Skeletal muscle satellite cell (primary cell): Measurements from ENCODE around the gene SLC8A3.

Source experiments
- H3K27me3 ChIP-seq: 2 replicates; pipeline ENCODE4 v1.7.0; 2013; ENCODE audit warnings: low read length; ENCODE audit not compliant: control insufficient read depth, insufficient read depth
- H3K36me3 ChIP-seq: 2 replicates; pipeline ENCODE4 v1.7.0; 2013; ENCODE audit warnings: mild to moderate bottlenecking, control low read depth, low read length; ENCODE audit not compliant: insufficient read depth
- H3K4me1 ChIP-seq: 2 replicates; pipeline ENCODE4 v1.7.0; 2013; ENCODE audit warnings: low read length; ENCODE audit not compliant: control insufficient read depth, insufficient read depth
- H3K4me2 ChIP-seq: 2 replicates; pipeline ENCODE4 v1.7.0; 2013; ENCODE audit warnings: mild to moderate bottlenecking, low read length
- H3K4me3 ChIP-seq: 2 replicates; pipeline ENCODE4 v1.7.0; 2013; ENCODE audit warnings: low read length
- H3K9ac ChIP-seq: 2 replicates; pipeline ENCODE4 v1.7.0; 2013; ENCODE audit warnings: mild to moderate bottlenecking, low read depth, low read length, moderate library complexity
- H3K9me3 ChIP-seq: replicated peaks from 2 replicates; pipeline ENCODE4 v1.7.0; 2013; ENCODE audit warnings: mild to moderate bottlenecking, control low read depth, low read length

SLC8A3 gene

DNA sequence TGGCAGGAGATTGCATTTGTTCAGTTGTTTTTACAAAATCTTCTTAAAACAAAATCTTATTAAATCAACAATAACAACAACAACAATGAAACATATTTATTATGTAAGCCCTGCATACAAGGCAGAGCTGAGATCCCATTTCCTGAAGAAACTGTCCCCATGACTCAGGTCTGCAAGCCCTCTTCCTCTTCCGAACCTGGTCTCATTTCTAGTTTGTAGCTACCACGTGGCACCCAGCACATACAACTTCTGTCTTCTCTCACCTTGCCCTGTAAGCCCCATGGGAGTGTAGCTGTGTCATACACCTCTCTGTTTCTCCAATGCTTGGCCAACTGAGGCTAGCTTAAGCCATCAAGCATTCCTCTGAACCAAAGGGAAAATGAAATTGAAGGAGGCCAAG, 106.4 kb downstream of the SLC8A3 start:
- H3K9me3 ChIP-seq = no peaks in the 10 kb centered on the region

DNA sequence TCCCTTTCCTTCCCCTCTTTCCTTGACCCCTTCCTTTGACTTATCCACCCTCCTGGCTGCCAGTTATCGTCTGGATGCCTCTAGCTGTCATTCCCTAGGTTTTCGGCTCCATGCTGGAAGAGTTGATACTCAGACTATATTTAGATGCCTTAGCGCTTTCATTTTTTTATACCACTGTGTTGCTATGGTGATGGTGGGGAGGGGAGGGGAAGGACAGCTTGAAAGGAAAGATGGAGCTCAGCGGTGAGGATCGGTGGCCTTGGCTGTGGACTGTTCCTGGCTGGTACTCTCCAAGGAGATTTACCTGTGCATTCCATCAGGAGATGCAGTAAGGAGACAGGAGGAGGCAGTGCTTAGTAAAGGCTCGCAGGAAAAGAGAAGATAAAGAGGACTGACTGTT, 108.7 kb downstream of the SLC8A3 start:
- H3K9ac ChIP-seq = no peak overlapping the region

More for the DNA sequence above, 106.4 kb downstream of the SLC8A3 start:
- Histone ChIP-seq H3K27me3 (peaks cover 5% of the 10 kb centered on the region), H3K4me3 (no peak overlapping the region), H3K9ac (no peak overlapping the region), H3K36me3 (no peaks in the 10 kb centered on the region), H3K4me1 (no peaks in the 10 kb centered on the region), H3K4me2 (no peak overlapping the region)

DNA sequence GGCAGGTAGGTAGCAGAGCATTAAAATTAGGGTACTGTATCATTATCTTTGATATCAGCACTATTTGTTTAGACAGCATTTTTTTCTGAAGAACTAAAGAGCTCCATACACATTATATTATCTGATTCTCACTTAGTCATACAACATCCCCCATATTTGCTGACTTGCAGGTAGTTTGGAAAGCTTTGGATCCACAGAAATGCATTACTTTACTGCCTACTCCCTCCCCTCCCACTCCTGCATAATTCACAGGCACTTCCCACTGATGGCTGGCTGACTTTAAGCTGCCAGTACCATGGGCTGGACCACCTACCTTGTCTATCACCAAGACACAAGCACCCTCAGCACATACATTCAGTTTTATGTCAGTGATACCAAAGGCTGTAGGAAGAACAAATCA, 110.4 kb downstream of the SLC8A3 start:
- Histone ChIP-seq H3K4me1 (no peaks in the 10 kb centered on the region), H3K4me3 (no peak overlapping the region), H3K36me3 (no peaks in the 10 kb centered on the region), H3K9me3 (no peaks in the 10 kb centered on the region), H3K4me2 (no peak overlapping the region), H3K27me3 (no peaks in the 10 kb centered on the region), H3K9ac (no peak overlapping the region)

More for the DNA sequence above, 108.7 kb downstream of the SLC8A3 start:
- H3K36me3 ChIP-seq = no peaks in the 10 kb centered on the region
- H3K4me3 ChIP-seq = no peak overlapping the region
- no peaks in the 10 kb centered on the region for H3K4me1 ChIP-seq
- peaks cover 5% of the 10 kb centered on the region for H3K27me3 ChIP-seq
- no peaks in the 10 kb centered on the region for H3K9me3 ChIP-seq
- no peak overlapping the region for H3K4me2 ChIP-seq

GRCh38 chr14:70077720-70078119, 111.0 kb downstream of the SLC8A3 start:
- Histone ChIP-seq H3K4me3 (no peak overlapping the region), H3K27me3 (no peaks in the 10 kb centered on the region), H3K4me2 (no peak overlapping the region), H3K36me3 (no peaks in the 10 kb centered on the region), H3K9me3 (no peaks in the 10 kb centered on the region), H3K9ac (no peak overlapping the region), H3K4me1 (no peaks in the 10 kb centered on the region)

GRCh38 chr14:70077005-70077404, 111.7 kb downstream of the SLC8A3 start:
- Histone ChIP-seq H3K9ac (no peak overlapping the region), H3K4me2 (no peak overlapping the region)

DNA sequence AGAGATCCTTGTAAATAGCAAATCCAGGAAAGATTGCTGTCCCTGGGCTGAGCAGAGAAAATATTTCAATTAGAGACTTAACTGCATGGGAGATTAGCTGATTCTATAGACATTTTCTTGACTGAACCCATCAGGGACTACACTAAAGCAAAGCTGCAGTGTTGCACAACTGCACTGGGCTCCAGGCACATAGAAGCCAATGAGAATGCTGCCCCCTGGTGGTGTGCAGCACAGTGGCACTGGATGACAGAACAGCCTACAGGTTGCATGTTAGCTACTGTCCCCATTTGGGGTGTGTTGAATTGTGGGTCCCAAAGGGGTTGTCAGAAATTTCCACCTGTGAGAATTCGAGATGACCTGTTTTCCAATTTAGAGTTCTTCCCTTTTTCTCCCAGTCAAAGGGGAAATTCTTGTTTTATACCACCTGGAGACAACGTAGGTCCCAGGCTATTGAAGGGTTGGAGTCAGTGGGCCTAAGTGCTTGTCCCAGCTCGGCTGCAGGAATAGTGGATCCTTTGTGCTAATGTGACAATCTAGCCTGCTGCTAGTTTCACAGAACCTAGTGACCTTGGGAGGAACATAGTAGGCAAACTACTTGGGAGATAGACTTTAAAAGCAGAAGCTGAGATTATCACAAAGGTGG, 114.7 kb downstream of the SLC8A3 start:
- no peak overlapping the region for H3K9ac ChIP-seq
- peaks cover 7% of the 10 kb centered on the region for H3K27me3 ChIP-seq
- H3K36me3 ChIP-seq = no peaks in the 10 kb centered on the region
- no peaks in the 10 kb centered on the region for H3K4me1 ChIP-seq
- H3K9me3 ChIP-seq = no peaks in the 10 kb centered on the region
- no peak overlapping the region for H3K4me3 ChIP-seq
- H3K4me2 ChIP-seq = no peak overlapping the region

More at GRCh38 chr14:70077005-70077404, 111.7 kb downstream of the SLC8A3 start:
- Histone ChIP-seq H3K9me3 (no peaks in the 10 kb centered on the region), H3K27me3 (peaks cover 2% of the 10 kb centered on the region), H3K36me3 (no peaks in the 10 kb centered on the region), H3K4me1 (no peaks in the 10 kb centered on the region), H3K4me3 (no peak overlapping the region)

DNA sequence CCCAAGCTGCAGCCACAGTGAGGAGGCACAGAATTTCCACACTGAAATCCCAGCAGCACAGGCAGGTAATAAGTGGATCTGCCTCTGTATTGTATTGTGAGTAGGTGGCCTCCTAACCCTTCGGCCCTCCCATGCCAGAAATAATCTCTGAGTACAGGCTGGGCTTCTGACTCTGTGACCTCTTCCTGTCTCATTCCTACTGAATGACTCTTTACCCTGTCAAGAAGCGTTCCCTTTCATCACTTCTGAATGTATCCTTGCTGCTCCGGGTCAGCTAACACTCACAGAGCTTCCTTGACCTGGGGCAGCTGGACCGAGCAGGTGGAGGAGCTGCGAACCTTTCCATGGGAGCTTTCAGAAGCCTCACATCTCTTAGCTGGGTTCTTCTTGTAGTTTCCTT, 119.6 kb downstream of the SLC8A3 start:
- Histone ChIP-seq H3K9me3 (no peaks in the 10 kb centered on the region), H3K36me3 (no peaks in the 10 kb centered on the region), H3K4me1 (no peaks in the 10 kb centered on the region), H3K27me3 (peaks cover 7% of the 10 kb centered on the region), H3K9ac (no peak overlapping the region), H3K4me2 (no peak overlapping the region), H3K4me3 (no peak overlapping the region)

DNA sequence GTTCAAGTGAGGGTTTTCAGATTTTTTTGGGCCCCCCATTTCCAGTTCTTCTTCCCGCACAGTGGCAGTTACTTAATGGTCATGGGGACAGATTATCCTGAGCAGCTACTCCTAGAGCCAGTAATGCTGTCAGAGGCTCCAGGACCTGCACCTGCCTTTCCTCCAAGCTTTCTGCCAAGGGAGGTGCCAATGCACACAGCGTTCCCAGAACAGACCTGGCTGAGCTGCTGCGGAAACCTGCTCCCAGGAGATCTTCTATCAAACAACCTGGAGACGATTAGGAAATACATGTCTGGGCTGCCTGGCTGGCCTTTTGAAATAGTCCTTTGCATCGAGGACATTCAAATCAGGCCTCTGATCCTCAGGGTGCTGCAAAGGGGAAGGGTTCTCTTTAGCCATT, 120.9 kb downstream of the SLC8A3 start:
- peaks cover 8% of the 10 kb centered on the region for H3K27me3 ChIP-seq
- H3K4me2 ChIP-seq = no peak overlapping the region
- no peaks in the 10 kb centered on the region for H3K4me1 ChIP-seq

DNA sequence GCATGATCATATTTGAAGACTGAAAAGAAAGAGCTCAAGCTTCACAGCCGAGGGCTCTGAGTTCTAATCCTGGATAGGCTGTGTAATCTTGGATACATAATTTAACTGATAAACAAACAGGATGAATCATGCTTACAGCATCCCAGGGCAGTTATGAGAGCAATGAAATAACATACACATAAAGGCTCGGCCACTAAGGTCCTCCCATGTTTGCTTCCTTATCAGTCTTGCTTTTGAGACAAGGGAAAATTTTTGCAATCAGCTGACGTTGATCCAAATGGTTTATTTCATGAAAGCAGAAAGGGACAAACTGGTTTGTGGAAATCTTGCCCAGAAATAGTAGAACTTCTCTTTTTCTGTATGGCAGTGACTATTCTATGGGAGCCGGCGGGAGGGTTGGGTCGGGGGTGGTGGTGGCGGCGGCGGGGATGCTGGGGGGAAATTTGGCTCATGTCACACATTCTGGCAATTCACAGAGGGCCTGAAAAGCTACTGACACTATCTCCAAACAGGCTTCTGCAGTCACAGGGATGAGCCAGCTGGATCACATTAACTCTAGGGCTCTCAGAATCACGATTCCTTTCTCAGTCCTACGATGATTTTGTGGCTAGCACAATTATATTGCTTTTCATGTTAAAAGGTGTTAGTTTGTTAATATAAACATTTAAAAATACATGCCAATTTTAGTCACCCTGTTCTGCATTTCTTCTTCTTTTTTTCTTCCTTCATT, 124.5 kb downstream of the SLC8A3 start:
- Histone ChIP-seq H3K4me3 (no peak overlapping the region), H3K36me3 (no peaks in the 10 kb centered on the region), H3K27me3 (peaks cover 2% of the 10 kb centered on the region), H3K9me3 (no peaks in the 10 kb centered on the region), H3K4me2 (no peak overlapping the region), H3K9ac (no peak overlapping the region), H3K4me1 (no peaks in the 10 kb centered on the region)

More for the DNA sequence above, 120.9 kb downstream of the SLC8A3 start:
- no peak overlapping the region for H3K4me3 ChIP-seq
- H3K9ac ChIP-seq = no peak overlapping the region
- H3K36me3 ChIP-seq = no peaks in the 10 kb centered on the region
- H3K9me3 ChIP-seq = no peaks in the 10 kb centered on the region

DNA sequence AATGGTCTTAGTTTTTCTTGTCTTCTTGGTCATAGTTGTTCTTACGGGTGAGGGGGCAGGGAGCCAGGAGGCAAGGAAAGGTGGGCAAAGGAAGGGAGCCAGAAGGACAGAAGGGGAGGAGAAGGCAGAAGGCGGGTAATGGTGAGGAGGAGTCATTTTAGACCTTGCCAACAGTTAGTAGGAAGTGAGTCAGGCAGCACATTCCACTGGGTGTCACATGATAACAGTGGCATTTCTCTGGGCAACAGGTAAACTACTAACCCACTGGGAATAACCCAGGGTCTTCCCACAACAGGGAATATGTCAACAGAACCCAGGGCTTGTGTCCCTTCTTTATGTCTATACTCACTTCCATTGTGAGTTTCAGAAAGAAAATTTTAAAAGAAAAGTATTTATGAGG, 127.6 kb downstream of the SLC8A3 start:
- H3K4me2 ChIP-seq = no peak overlapping the region
- no peaks in the 10 kb centered on the region for H3K36me3 ChIP-seq
- H3K9ac ChIP-seq = no peak overlapping the region
- no peak overlapping the region for H3K4me3 ChIP-seq
- peaks cover 2% of the 10 kb centered on the region for H3K27me3 ChIP-seq
- H3K9me3 ChIP-seq = no peaks in the 10 kb centered on the region
- no peaks in the 10 kb centered on the region for H3K4me1 ChIP-seq

DNA sequence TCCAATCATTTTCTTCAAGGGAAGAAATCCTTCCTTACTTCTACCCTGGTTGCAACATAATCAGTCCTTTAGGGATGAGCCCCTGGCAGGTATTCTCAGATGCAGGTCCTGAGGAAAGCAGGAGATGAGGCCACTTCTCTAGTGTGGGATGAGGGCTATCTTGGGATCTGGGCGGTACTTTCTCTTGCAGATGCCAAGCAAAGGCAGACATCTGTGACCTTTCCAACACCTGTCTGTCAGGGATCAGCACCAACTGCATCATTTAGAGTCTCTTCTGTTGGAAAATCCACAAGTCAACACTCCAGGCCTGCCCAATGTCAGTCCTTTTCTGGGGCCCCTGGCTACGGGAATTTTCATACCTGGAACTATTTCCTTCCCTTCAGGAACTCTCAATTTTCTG, 129.2 kb downstream of the SLC8A3 start:
- Histone ChIP-seq H3K4me3 (no peak overlapping the region), H3K9me3 (no peaks in the 10 kb centered on the region), H3K4me1 (no peaks in the 10 kb centered on the region), H3K4me2 (no peak overlapping the region), H3K27me3 (peaks cover 2% of the 10 kb centered on the region), H3K36me3 (no peaks in the 10 kb centered on the region), H3K9ac (no peak overlapping the region)
